Astrocyte (in vitro differentiated cells and primary cell): Measurements from ENCODE around the gene ABLIM2.

Experiments
- CTCF ChIP-seq: IDR thresholded peaks from 2 replicates; pipeline ENCODE4 v1.5.1; 2011; ENCODE audit warnings: low read depth, mild to moderate bottlenecking, inconsistent platforms, low read length, moderate library complexity; ENCODE audit not compliant: insufficient read depth
- EZH2 ChIP-seq: IDR thresholded peaks from 2 replicates; pipeline ENCODE4 v1.6.1; 2012; ENCODE audit warnings: mild to moderate bottlenecking, low read length, inconsistent platforms; ENCODE audit not compliant: insufficient read depth

- TF ChIP-seq EZH2: no peak
- TF ChIP-seq CTCF: no peak
These were observed 85.3 kb downstream of the ABLIM2 start for GRCh38 chr4:8073206-8073863.
